Measurements from ENCODE around the gene CSF1. TPM values are rescaled to one million over a fixed set of nuclear protein-coding genes. Genes with fewer than 3 reads are reported as not detected.
"Not testable (repeated sequence)": the region's sequence is repeated elsewhere in the genome, so short reads cannot be mapped to it uniquely, and the experiment has no call there.

The CSF1 gene
- total RNA-seq, 1 donor from 2014 or later, result 15.2 TPM

- H3K27me3 Mint-ChIP-seq, result no peaks in the 10 kb centered on the region
- H3K4me3 Mint-ChIP-seq, result peak overlapping the region; percentile 22
- peak; percentile 48 for TF ChIP-seq CTCF (conservative IDR thresholded peaks at IDR 0.05)
- H3K36me3 Mint-ChIP-seq, result no peaks in the 10 kb centered on the region
- no peak for DNase-seq (ENCODE audit: extremely low spot score, unreplicated experiment)
- peak overlapping the region; percentile 68 for H3K27ac Mint-ChIP-seq
- no peaks in the 10 kb centered on the region for H3K9me3 Mint-ChIP-seq
- peaks cover 51% of the 10 kb centered on the region for H3K4me1 Mint-ChIP-seq (ENCODE audit: unreplicated experiment)
These were observed 33.3 kb upstream of the CSF1 start for GRCh38 chr1:109877317-109877771.

GRCh38 chr1:109877776-109878175 lies 32.9 kb upstream of the CSF1 start:
- DNase-seq (ENCODE audit: extremely low spot score, unreplicated experiment), result no peak
- H3K27ac Mint-ChIP-seq, result peak overlapping the region; percentile 68
- H3K9me3 Mint-ChIP-seq, result no peaks in the 10 kb centered on the region
- peaks cover 48% of the 10 kb centered on the region for H3K4me1 Mint-ChIP-seq (ENCODE audit: unreplicated experiment)
- no peaks in the 10 kb centered on the region for H3K36me3 Mint-ChIP-seq
- H3K4me3 Mint-ChIP-seq, result no peak overlapping the region
- no peaks in the 10 kb centered on the region for H3K27me3 Mint-ChIP-seq
- no peak for TF ChIP-seq CTCF (conservative IDR thresholded peaks at IDR 0.05)

GRCh38 chr1:109878531-109879104 lies 32.0 kb upstream of the CSF1 start:
- H3K4me1 Mint-ChIP-seq (ENCODE audit: unreplicated experiment), result peaks cover 47% of the 10 kb centered on the region
- H3K9me3 Mint-ChIP-seq, result no peaks in the 10 kb centered on the region
- no peak for DNase-seq (ENCODE audit: extremely low spot score, unreplicated experiment)
- H3K4me3 Mint-ChIP-seq, result no peak overlapping the region
- H3K27ac Mint-ChIP-seq, result no peak overlapping the region
- no peaks in the 10 kb centered on the region for H3K36me3 Mint-ChIP-seq
- H3K27me3 Mint-ChIP-seq, result no peaks in the 10 kb centered on the region
- no peak for TF ChIP-seq CTCF (conservative IDR thresholded peaks at IDR 0.05)

- not testable (repeated sequence) for H3K4me3 Mint-ChIP-seq; H3K27ac Mint-ChIP-seq; H3K27me3 Mint-ChIP-seq; H3K9me3 Mint-ChIP-seq; DNase-seq (ENCODE audit: extremely low spot score, unreplicated experiment); H3K36me3 Mint-ChIP-seq
- H3K4me1 Mint-ChIP-seq (ENCODE audit: unreplicated experiment), result peaks cover 45% of the 10 kb centered on the region
These were observed 31.3 kb upstream of the CSF1 start for GRCh38 chr1:109879371-109879770.

GRCh38 chr1:109879881-109880525 lies 30.6 kb upstream of the CSF1 start:
- DNase-seq (ENCODE audit: extremely low spot score, unreplicated experiment), result no peak
- Mint-ChIP-seq H3K27ac (no peak overlapping the region), H3K9me3 (no peaks in the 10 kb centered on the region), H3K27me3 (no peaks in the 10 kb centered on the region), H3K36me3 (no peaks in the 10 kb centered on the region), H3K4me3 (no peak overlapping the region), H3K4me1 (ENCODE audit: unreplicated experiment) (peaks cover 45% of the 10 kb centered on the region)
- no peak for TF ChIP-seq CTCF (conservative IDR thresholded peaks at IDR 0.05)
